H1 (cell line): Measurements from ENCODE around the gene CIT. TPM values are rescaled to one million over a fixed set of nuclear protein-coding genes. Genes with fewer than 3 reads are reported as not detected.

Experiments
- ASH2L ChIP-seq: fragments of 200-600, 300-600 bp; sonication (generic); IDR thresholded peaks from one replicate; pipeline ENCODE4 v1.7.1; 2017; ENCODE audit warnings: low read length
- BACH1 ChIP-seq: IDR thresholded peaks from 2 replicates; pipeline ENCODE4 v1.6.1; 2012; ENCODE audit warnings: low read length, improper control_type of control experiment
- CBX8 ChIP-seq: fragments of 300-800, 300-1000 bp; sonication (generic); IDR thresholded peaks from 2 replicates; pipeline ENCODE4 v1.7.1; 2016; ENCODE audit warnings: low read depth, low read length, borderline replicate concordance
- CHD2 ChIP-seq: IDR thresholded peaks from 2 replicates; pipeline ENCODE4 v1.6.1; 2012; ENCODE audit warnings: low read length, improper control_type of control experiment
- EP300 ChIP-seq, 2 experiments: IDR thresholded peaks; 1 replicate in 1 of 2; 2 replicates in 1 of 2; pipeline ENCODE4 v1.6.1; 2011 to 2012; ENCODE audit warnings: low read depth in 2 of 2, low read length in 2 of 2, mild to moderate bottlenecking in 2 of 2, borderline replicate concordance in 1 of 2, inconsistent platforms in 1 of 2, moderate library complexity in 1 of 2
- HDAC6 ChIP-seq: IDR thresholded peaks from one replicate; pipeline ENCODE4 v1.7.1; 2012; ENCODE audit warnings: low read depth, mild to moderate bottlenecking, inconsistent platforms, low read length, moderate library complexity
- JUN ChIP-seq: IDR thresholded peaks from 2 replicates; pipeline ENCODE4 v1.6.1; 2011; ENCODE audit warnings: low read depth, mild to moderate bottlenecking, improper control_type of control experiment, low read length
- SIRT6 ChIP-seq: IDR thresholded peaks from one replicate; pipeline ENCODE4 v1.7.1; 2012; ENCODE audit warnings: low read length, inconsistent platforms
- SUZ12 ChIP-seq: fragments of 200-600 bp; sonication (generic); IDR thresholded peaks from 2 replicates; pipeline ENCODE4 v1.6.1; 2012; ENCODE audit warnings: mild to moderate bottlenecking, inconsistent platforms, low read length, moderate library complexity, mixed read lengths
- TAF7 ChIP-seq: optimal IDR thresholded peaks from 2 replicates; pipeline ENCODE3; 2011; ENCODE audit warnings: low read depth, mild to moderate bottlenecking, inconsistent platforms, low read length, moderate library complexity, borderline replicate concordance
- TBP ChIP-seq: IDR thresholded peaks from 2 replicates; pipeline ENCODE4 v1.6.1; 2011; ENCODE audit warnings: low read depth, low read length, improper control_type of control experiment
- polyA plus RNA-seq, 7 experiments: library from polyadenylated mRNA; depleted of rRNA in 3 of 7; stranded (reverse) in 5 of 7; unstranded in 2 of 7; fragments of >200 nt in 5 of 7; fragments of 200-250 nt in 2 of 7; gene quantifications; 1 replicate in 5 of 7; 2 replicates in 1 of 7; 4 replicates in 1 of 7; pipeline versions ENCODE4 v1.2.1 to v1.2.3, GENCODE V29; 2011 to 2013; ENCODE audit warnings: missing spikeins in 2 of 7, mixed read lengths in 2 of 7
- total RNA-seq: library from RNA; stranded (reverse); fragmentation: NEBNext Ultra II Directional; extraction: Animal tissue kit (Norgen Biotek cat#: 25700); gene quantifications from 2 replicates; pipeline ENCODE4 v1.2.1, GENCODE V29; 2021
- TF ChIP-seq, protein P1 (sequence below): IDR thresholded peaks from 2 replicates; pipeline ENCODE4 v1.6.1; 2012; ENCODE audit warnings: inconsistent platforms

The CIT gene
- total and polyA plus RNA-seq, 2 of the 8 experiments (the other 6 are each of a cell fraction or from before 2014, with no cell fraction given) = 17.1 to 60.9 TPM

DNA sequence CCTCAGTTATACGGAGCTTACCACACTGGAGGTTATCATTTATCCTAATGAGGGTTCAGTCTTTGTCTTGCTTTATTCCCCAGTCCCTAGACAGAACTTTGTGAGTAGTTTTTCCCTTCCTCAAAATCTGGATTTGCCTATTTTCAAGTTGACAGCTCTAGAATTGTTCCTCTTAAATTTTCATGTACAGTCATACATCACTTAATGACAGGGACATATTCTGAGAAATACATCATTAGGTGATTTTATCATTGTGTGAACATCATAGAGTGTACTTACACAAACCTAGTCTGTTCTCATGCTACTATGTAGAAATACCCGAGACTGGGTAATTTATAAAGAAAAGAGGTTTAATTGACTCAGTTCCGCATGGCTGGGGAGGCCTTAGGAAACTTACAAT lies 206.1 kb downstream of the CIT start (continued):
- TF ChIP-seq EP300 (IDR thresholded peaks at IDR 0.05; ENCODE audit: borderline replicate concordance in 1 of 2, low read depth in 2 of 2, low read length in 2 of 2) (no peak), ASH2L (no peak), BACH1 (no peak), SIRT6 (no peak), CBX8 (no peak), CHD2 (no peak), TAF7 (no peak), HDAC6 (no peak), TBP (no peak), JUN (no peak), SUZ12 (no peak)
- TF ChIP-seq, protein P1, sequence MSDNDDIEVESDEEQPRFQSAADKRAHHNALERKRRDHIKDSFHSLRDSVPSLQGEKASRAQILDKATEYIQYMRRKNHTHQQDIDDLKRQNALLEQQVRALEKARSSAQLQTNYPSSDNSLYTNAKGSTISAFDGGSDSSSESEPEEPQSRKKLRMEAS = no peak
